Mesodermal cell (in vitro differentiated cells): ENCODE data around the gene SLCO2B1. TPM values are rescaled to one million over a fixed set of nuclear protein-coding genes. Genes with fewer than 3 reads are reported as not detected.
"Not testable (repeated sequence)": the region's sequence is repeated elsewhere in the genome, so short reads cannot be mapped to it uniquely, and the experiment has no call there.

Experiments
- H3K27ac ChIP-seq: 2 replicates; pipeline ENCODE4 v1.7.0; 2013; ENCODE audit warnings: mild to moderate bottlenecking, low read depth, low read length, moderate library complexity; ENCODE audit not compliant: severe bottlenecking
- H3K36me3 ChIP-seq: 2 replicates; pipeline ENCODE4 v1.7.1; 2013; ENCODE audit warnings: mild to moderate bottlenecking, low read length, moderate library complexity; ENCODE audit not compliant: control insufficient read depth, insufficient read depth
- H3K4me1 ChIP-seq: one replicate; pipeline ENCODE4 v1.7.1; 2013; ENCODE audit warnings: mild to moderate bottlenecking, low read length; ENCODE audit not compliant: insufficient read depth, control insufficient read depth, poor library complexity, severe bottlenecking
- H3K4me3 ChIP-seq: 2 replicates; pipeline ENCODE4 v1.7.0; 2013; ENCODE audit warnings: low read length, control low read depth, mild to moderate bottlenecking; ENCODE audit not compliant: insufficient read depth, poor library complexity, severe bottlenecking; ENCODE audit errors: extremely low read depth
- H3K9me3 ChIP-seq: 2 replicates; pipeline ENCODE4 v1.7.1; 2013; ENCODE audit warnings: mild to moderate bottlenecking, low read length, moderate library complexity; ENCODE audit not compliant: control insufficient read depth
- WGBS, 2 experiments: methylation state at CpG; one replicate each; pipeline ENCODE4 v1.1.5; 2013; ENCODE audit warnings: missing lambda C conversion rate in 2 of 2; ENCODE audit not compliant: insufficient coverage in 2 of 2; 5-methylcytosine and 5-hydroxymethylcytosine counted together
- polyA plus RNA-seq, 2 experiments: library from polyadenylated mRNA; stranded (reverse); fragments of 50-300 nt; gene quantifications; one replicate each; pipeline ENCODE4 v1.2.3, GENCODE V29; 2013

SLCO2B1 gene
- 0.88 TPM for polyA plus RNA-seq (2013, experiment 1 of 2)
- polyA plus RNA-seq (2013, experiment 2 of 2), result 0.10 TPM

GRCh38 chr11:75150879-75151278 is at the start of gene SLCO2B1:
TSS of gene SLCO2B1 (plus strand) at chr11:75151107. CDS start at chr11:75151382, 275 bp downstream.
- Histone ChIP-seq H3K4me1 (peaks cover 24% of the 10 kb centered on the region), H3K36me3 (no peaks in the 10 kb centered on the region), H3K4me3 (no peak within 1 kb of the TSS), H3K27ac (no peak within 1 kb of the TSS), H3K9me3 (no peaks in the 10 kb centered on the region)
- 82 to 89% methylated on average over 3 of the region's 4 CpGs for WGBS, 2 experiments

GRCh38 chr11:75101424-75102128 is 49.3 kb upstream of the SLCO2B1 start:
- Histone ChIP-seq H3K36me3 (no peaks in the 10 kb centered on the region), H3K9me3 (no peaks in the 10 kb centered on the region), H3K27ac (no peak overlapping the region), H3K4me1 (peaks cover under 1% of the 10 kb centered on the region), H3K4me3 (no peak overlapping the region)
- WGBS, 2 experiments, result 90 to 100% methylated on average over 4 to 7 of the region's 8 CpGs

- no peak overlapping the region for H3K4me3 ChIP-seq
- 83 to 94% methylated on average over 1 to 2 of the region's 5 CpGs for WGBS, 2 experiments
- H3K9me3 ChIP-seq, result no peaks in the 10 kb centered on the region
- H3K4me1 ChIP-seq, result peaks cover 11% of the 10 kb centered on the region
- no peak overlapping the region for H3K27ac ChIP-seq
- H3K36me3 ChIP-seq, result no peaks in the 10 kb centered on the region
Measured at GRCh38 chr11:75103380-75104026, 47.4 kb upstream of the SLCO2B1 start.

- Histone ChIP-seq H3K27ac (no peak overlapping the region), H3K4me1 (peaks cover 11% of the 10 kb centered on the region), H3K4me3 (no peak overlapping the region), H3K36me3 (no peaks in the 10 kb centered on the region), H3K9me3 (no peaks in the 10 kb centered on the region)
- WGBS, 2 experiments, result 57 to 81% methylated on average over 4 to 8 of the region's 9 CpGs
Measured at GRCh38 chr11:75105462-75105925, 45.4 kb upstream of the SLCO2B1 start.

- H3K27ac ChIP-seq, H3K4me3 ChIP-seq, H3K9me3 ChIP-seq, H3K36me3 ChIP-seq: not testable (repeated sequence)
- 100% methylated on average over 1 of the region's 2 CpGs; no CpG with 5 or more reads in 1 of the 2 experiments for WGBS, 2 experiments
- H3K4me1 ChIP-seq, result peaks cover 11% of the 10 kb centered on the region
Measured at GRCh38 chr11:75105967-75106681, 44.8 kb upstream of the SLCO2B1 start.

GRCh38 chr11:75107187-75107586 is 43.7 kb upstream of the SLCO2B1 start:
- peaks cover 11% of the 10 kb centered on the region for H3K4me1 ChIP-seq
- H3K4me3 ChIP-seq, result no peak overlapping the region
- peak overlapping the region; percentile 55 for H3K27ac ChIP-seq
- H3K9me3 ChIP-seq, result no peaks in the 10 kb centered on the region
- no peaks in the 10 kb centered on the region for H3K36me3 ChIP-seq
- WGBS, 2 experiments, result 42 to 54% methylated on average over 2 to 4 of the region's 4 CpGs

- H3K4me3 ChIP-seq, result no peak overlapping the region
Measured at GRCh38 chr11:75112200-75112599, 38.7 kb upstream of the SLCO2B1 start.

GRCh38 chr11:75113030-75113429 is 37.9 kb upstream of the SLCO2B1 start:
- H3K9me3 ChIP-seq, result no peaks in the 10 kb centered on the region
- H3K27ac ChIP-seq, result no peak overlapping the region
- no CpG with 5 or more reads among the region's 1 CpG for WGBS, 2 experiments
- H3K36me3 ChIP-seq, result no peaks in the 10 kb centered on the region
- H3K4me3 ChIP-seq, result no peak overlapping the region
- H3K4me1 ChIP-seq, result no peaks in the 10 kb centered on the region

More at GRCh38 chr11:75112200-75112599, 38.7 kb upstream of the SLCO2B1 start:
- Histone ChIP-seq H3K36me3 (no peaks in the 10 kb centered on the region), H3K27ac (no peak overlapping the region), H3K4me1 (peaks cover 4% of the 10 kb centered on the region), H3K9me3 (no peaks in the 10 kb centered on the region)
- WGBS, 2 experiments, result 100% methylated on average over 1 of the region's 2 CpGs; no CpG with 5 or more reads in 1 of the 2 experiments

GRCh38 chr11:75114465-75114864 is 36.4 kb upstream of the SLCO2B1 start:
- Histone ChIP-seq H3K4me3 (no peak overlapping the region), H3K27ac (no peak overlapping the region), H3K36me3 (no peaks in the 10 kb centered on the region), H3K9me3 (no peaks in the 10 kb centered on the region), H3K4me1 (no peaks in the 10 kb centered on the region)
- 93 to 94% methylated on average over 2 of the region's 2 CpGs for WGBS, 2 experiments

GRCh38 chr11:75118577-75118976 is 32.3 kb upstream of the SLCO2B1 start:
- Histone ChIP-seq H3K27ac (no peak overlapping the region), H3K4me1 (no peaks in the 10 kb centered on the region), H3K4me3 (no peak overlapping the region), H3K9me3 (no peaks in the 10 kb centered on the region), H3K36me3 (no peaks in the 10 kb centered on the region)
- no CpG with 5 or more reads among the region's 1 CpG for WGBS, 2 experiments
